D341Med (cell line): ENCODE data around the gene CRYBA4.
"Not testable (repeated sequence)": the region's sequence is repeated elsewhere in the genome, so short reads cannot be mapped to it uniquely, and the experiment has no call there.

Source experiments
- DNase-seq: peaks from one replicate; pipeline ENCODE4 v3.0.0; 2012; ENCODE audit warnings: low spot score

Gene CRYBA4

DNA sequence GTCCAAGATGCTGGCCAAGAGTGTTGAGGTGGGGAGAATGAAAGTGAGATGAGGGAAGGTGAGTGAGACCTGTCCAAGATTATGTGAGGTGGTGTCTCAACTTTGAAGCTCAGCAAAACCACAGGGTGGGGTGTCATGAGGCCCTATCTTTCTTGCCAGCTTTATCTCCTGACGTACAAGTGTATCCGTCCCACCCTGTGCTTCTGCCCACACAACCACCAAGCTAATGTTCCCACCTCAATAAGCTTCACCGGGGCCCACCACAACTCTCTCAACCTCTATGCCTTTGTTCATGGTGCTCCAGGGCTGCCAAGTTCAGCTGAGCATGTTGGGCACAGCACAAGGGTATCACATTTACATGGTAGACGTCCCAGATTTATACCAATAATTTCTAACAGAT is 24.7 kb upstream of the CRYBA4 start:
- no peak for DNase-seq

- no peak for DNase-seq
Observed at GRCh38 chr22:26597480-26597879, 24.3 kb upstream of the CRYBA4 start.

- no peak for DNase-seq
Observed at GRCh38 chr22:26599505-26599904, 22.3 kb upstream of the CRYBA4 start.

GRCh38 chr22:26601726-26602125 is 20.0 kb upstream of the CRYBA4 start:
- DNase-seq: no peak

- DNase-seq: no peak
Observed at GRCh38 chr22:26602127-26602526, 19.6 kb upstream of the CRYBA4 start.

DNA sequence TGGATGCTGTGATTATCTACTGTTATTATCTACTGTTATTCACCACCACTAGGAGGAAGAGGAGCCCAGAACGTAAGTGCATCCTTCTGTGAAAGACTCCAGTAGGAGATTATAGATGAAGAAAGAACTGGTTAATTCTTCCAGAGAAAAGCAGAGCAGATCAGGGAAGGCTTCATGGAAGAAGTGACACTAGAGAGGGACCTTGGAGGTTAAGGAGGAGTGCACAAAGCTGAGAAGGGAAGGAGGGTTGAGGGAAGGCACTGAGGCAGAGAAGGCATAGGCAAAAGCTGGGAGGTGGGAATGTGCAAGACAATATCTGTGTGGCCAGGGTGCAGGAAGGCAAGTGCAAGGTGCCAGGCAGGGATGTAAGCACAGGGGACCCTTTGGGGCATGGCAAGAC is 17.4 kb upstream of the CRYBA4 start:
- DNase-seq: no peak

DNA sequence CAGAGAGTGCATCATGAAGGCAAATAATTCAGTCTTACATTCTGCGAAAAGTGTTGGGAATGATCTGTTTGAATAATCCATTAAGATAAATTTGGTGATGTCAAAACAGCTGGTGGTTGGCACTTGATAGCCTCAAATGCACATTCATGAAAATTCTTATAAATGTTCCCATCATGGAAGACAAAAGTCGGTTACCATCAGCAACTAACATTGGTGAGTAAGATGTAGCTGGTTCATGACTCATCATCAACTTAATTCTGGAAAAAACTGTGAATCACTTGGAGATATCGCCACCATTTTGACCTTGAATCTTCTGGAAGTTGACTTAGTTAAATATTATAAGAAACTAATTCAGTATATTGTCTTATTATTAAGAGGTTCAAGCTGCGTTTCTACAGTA is 15.2 kb upstream of the CRYBA4 start:
- no peak for DNase-seq

GRCh38 chr22:26608129-26608528 is 13.6 kb upstream of the CRYBA4 start:
- DNase-seq: no peak

- DNase-seq: no peak
Observed at GRCh38 chr22:26609287-26609686, 12.5 kb upstream of the CRYBA4 start.

DNA sequence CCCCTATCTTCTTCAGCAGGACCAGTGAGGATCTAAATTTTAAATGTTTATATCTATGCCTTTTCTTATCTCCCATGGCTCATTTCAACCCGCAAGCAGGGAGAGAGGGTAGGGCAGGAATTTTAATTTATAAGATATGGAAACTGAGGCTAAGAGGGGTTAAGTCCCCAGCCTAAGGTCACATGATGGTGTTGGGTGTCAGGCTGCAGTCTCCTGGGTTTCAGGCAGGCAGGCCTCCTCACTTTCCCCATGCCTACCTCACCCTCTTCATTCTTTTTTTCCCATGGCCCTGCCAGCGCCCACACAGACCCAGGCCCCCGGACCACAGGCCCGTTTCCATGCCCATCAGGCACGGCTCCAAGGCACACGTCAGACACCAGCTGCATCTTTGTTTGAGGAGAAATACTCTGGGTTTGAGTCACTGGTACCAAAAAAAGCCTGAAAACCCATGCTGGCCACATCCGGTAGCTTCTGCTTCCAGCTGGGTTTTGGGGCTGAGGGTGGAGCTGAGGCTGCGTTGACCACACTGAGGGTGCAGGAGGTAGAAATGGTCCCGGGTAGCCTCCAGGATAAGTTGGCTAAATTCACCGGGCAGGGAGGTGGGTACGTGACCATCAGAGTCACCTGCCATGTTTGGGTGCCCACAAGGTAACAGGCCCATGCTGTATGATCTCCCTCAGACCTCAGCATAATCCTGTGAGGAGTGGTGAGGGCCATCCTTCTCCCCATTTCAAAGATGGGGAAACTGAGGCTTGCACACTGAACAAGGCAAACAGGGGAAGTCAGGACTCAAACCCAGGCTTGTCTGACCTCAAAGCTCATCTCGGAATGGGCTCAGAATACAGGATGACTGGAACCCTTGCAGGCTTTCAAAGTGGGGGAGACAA is 11.4 kb upstream of the CRYBA4 start:
- DNase-seq: no peak

DNA sequence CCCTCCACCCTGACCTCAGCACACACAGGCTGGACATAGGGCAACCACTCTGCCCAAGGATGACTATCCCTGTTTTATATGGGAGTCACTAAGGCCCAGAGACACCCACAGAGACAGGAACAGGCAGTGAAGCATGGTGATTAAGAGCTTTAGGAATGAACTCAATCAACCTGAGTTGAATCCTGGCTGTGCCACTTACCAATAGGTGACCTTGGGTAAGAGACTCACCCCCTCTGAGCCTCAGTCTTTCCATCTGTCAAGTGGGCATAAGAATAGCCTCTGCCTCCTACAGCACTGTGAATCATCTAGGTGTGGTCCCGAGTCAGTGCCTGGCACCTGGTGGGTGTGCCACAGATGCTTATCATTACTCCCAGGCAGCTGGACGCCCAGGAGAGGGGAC is 10.8 kb upstream of the CRYBA4 start:
- DNase-seq: no peak

GRCh38 chr22:26612652-26613051 is 9.1 kb upstream of the CRYBA4 start:
- DNase-seq: no peak

DNA sequence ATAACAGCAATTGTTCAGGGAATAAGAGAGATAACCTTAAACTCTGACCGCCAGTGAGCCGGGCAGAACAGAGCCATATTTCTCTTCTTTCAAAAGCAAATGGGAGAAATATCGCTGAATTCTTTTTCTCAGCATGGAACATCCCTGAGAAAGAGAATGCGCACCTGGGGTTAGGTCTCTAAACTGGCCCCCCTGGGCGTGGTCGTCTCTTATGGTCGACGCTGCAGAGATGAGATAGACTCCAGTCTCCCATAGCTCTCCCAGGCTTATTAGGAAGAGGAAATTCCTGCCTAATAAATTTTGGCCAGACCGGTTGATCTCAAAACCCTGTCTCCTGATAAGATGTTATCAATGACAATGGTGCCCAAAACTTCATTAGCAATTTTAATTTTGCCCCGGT is 8.0 kb upstream of the CRYBA4 start:
- not testable (repeated sequence) for DNase-seq

DNA sequence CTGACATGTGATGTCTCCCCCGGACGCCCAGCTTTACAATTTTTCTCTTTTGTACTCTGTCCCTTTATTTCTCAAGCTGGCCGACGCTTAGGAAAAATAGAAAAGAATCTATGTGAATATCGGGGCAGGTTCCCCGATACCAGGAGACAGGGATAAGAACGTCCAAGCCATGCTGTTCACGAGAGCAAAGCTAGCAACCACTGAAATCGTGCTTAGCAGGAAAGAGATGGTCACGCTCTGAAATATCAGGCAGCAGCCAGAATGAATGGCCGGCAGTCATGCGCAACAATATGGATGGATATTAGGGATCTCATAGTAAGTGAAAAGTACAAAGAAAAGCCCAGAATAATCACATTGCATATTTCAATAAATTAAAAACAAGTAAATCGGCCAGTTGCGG is 7.4 kb upstream of the CRYBA4 start:
- no peak for DNase-seq

DNA sequence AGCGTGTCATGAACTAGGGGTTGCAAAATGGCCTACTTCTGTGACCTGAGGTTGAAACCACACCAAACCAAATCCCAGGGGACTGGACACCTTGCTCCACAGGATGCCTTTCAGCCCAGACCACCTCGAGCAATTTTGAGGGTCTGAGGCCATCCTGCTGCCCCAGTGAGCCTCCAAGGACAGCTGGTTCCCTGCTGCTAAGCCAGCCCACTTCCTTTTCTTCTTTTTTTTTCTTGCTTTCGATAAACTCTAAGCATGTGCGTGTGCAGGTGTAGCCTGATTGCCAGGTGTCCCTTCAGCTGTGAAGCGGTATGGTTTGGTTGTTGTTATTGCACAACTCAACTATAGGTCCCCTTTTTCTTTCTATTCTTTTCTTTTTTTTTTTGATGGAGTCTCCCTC is 6.6 kb upstream of the CRYBA4 start:
- no peak for DNase-seq

DNA sequence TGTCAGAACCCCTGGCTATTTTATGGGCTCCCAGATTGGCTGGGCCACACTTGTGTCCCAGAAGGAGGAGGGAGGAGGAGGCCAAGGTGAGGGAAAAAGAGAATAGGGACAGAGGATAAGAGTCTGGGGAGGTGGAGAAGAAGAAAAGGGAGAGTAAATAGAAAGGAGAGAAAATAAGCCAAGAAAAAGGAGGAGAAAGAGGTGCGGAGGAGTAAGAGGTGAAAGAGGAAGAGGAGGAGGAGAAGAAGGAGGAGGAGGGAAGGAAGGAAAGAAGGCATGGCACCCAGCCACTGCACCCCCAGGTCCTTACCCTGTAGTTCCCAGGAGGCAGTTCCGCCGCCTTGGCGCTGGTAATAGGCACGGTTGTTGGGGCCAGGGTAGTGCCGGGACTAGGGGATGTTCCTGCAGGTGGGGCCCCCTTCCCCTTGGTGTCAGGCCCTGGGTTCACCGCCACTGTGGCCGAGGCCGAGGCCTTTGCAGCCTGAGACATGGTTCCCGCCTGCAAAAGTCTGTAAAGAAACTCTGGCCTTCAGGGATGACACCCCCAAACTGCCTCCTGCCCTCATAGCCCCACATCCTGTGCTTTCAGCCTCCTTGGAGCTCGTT is 5.8 kb upstream of the CRYBA4 start:
- DNase-seq: no peak

GRCh38 chr22:26616650-26617049 is 5.1 kb upstream of the CRYBA4 start:
- DNase-seq: no peak

GRCh38 chr22:26617271-26618199 is 4.2 kb upstream of the CRYBA4 start, which contains the start of gene CRYBB1:
Gene CRYBB1, minus strand, starts transcription at chr22:26618027. Its CDS starts 1,708 bp downstream, at chr22:26616319.
- no peak for DNase-seq

- no peak for DNase-seq
Observed at GRCh38 chr22:26618455-26618854, 3.3 kb upstream of the CRYBA4 start.

- DNase-seq: no peak
Observed at GRCh38 chr22:26619510-26619909, 2.3 kb upstream of the CRYBA4 start.

- DNase-seq: no peak
Observed at GRCh38 chr22:26620197-26620596, 1.6 kb upstream of the CRYBA4 start.

DNA sequence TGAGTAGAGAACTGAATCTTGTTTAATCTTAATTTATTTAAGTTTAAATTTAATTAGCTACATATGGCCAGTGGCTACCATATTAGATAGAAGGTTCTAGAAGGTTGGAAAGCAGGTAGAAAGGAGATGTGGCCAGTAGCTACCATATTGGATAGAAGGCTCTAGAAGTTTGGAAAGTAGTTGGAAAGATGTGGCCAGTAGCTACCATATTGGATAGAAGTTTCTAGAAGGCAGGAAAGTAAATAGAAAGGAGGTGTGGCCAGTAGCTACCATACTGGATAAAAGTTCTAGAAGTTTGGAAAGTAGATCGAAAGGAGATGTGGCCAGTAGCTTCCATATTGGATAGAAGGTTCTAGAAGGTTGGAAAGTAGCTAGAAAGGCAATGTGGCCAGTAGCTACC is 2.2 kb downstream of the CRYBA4 start:
- DNase-seq: no peak

- DNase-seq: no peak
Observed at GRCh38 chr22:26624803-26625202, 3.0 kb downstream of the CRYBA4 start.
